ENCODE data around the gene PDIK1L.

The PDIK1L gene

DNA sequence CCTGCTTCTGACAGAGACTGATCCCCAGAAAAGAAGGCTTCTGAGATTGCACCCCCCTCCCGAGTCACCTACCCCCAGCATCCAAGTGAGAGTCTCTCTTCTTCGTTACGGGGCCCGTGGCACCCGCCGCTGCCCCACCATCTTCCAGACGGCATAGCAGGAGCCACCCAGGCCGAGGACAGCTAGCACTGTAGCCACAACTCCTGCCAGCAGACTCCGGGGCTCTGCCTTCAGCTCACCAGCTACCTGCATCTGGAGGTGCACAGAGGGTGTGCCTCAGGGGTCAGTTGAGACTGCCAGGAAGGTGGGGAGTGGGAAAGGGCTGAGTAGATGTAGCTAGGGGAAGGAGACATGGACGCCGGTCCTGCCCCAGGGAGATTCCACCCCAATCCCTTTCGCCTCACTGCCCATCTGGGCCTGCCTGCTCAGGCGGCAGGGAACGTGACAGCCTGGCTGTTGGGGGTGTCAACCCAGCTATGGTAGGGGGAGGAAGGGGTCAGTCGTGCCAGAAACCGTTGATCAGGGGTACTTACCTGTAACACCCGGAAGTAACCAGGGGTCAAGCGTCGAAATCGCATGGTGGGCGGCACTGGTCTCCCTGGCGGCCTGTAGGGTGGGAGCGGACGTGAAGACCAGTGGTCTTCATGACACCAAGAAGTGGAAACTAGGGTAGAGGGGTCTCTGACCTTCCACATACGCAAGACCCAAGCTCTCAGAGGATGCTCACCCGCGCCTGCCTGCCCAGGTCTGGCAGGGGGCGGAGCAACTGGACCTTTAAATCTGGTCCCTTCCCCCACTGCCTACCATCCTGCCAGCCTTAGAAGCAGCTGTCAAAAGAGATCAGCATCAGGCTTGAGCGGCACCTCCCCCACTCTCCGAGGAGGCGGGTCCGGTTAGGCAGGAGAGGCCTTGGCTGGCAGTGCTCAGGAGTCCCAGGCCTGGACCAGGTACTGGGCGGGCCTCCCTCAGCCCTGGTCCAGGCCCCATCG lies 59.8 kb downstream of the PDIK1L start, which contains the start of gene ZNF593OS:
Gene ZNF593OS, minus strand, starts transcription at position 749 of the 989 bp plus-strand sequence. Its CDS starts 171 bp downstream, at position 578.
- DNase-seq (ENCODE audit: low spot score) = no peak

Data from Ammon's horn (tissue), 1 donor.